ENCODE data around the gene NPM1.
"Not testable (repeated sequence)": the region's sequence is repeated elsewhere in the genome, so short reads cannot be mapped to it uniquely, and the experiment has no call there.

NPM1 gene

GRCh38 chr5:171386006-171386671 lies 1.5 kb upstream of the NPM1 start:
- DNase-seq: no peak

- no peak for DNase-seq
Measured at GRCh38 chr5:171386861-171387344, 746 bp upstream of the NPM1 start.

- DNase-seq: peak; percentile 19
Measured at GRCh38 chr5:171387970-171388815, 544 bp downstream of the NPM1 start.

GRCh38 chr5:171388816-171389168 lies 1.1 kb downstream of the NPM1 start:
- no peak for DNase-seq

GRCh38 chr5:171390883-171391677 lies 3.4 kb downstream of the NPM1 start:
- DNase-seq: no peak

- no peak for DNase-seq
Measured at GRCh38 chr5:171391996-171392577, 4.4 kb downstream of the NPM1 start.

DNA sequence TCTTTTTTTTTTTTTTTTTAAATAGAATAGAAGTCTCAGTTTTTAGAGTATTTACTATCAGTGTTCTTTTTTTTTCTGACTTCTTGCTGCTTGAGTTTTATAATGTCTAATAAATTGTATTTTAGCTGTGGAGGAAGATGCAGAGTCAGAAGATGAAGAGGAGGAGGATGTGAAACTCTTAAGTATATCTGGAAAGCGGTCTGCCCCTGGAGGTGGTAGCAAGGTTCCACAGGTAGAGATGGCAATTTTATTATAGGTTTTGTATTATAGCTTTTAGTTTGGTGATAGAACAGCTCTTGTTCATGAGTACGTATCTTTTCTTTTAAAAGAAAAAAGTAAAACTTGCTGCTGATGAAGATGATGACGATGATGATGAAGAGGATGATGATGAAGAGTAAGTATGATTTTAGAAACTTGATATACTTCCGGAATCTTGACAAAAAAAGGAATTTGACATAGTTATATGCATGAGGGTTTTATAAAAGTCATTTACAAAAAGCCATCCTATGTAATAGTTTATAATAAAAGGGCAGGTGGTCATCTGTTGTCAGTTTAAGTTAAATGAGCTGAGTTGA lies 5.0 kb downstream of the NPM1 start:
- DNase-seq: no peak

DNA sequence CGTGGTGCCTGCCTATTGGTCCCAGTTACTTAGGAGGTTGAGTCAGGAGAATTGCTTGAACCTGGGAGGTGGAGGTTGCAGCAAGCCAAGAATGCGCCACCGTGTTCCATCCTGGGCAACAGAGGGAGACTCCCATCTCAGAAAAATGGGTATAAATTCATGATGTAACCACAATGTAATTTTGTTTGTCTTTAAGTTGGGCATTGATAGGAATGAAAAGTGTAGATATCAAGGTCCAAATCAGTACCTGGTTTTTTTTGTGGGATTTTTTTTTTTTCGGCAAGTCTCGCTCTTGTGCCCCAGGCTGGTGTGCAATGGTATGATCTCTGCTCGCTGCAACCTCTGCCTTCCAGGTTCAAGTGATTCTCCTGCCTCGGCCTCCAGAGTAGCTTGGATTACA lies 7.4 kb downstream of the NPM1 start:
- DNase-seq: no peak

GRCh38 chr5:171396583-171396982 lies 8.9 kb downstream of the NPM1 start:
- not testable (repeated sequence) for DNase-seq

DNA sequence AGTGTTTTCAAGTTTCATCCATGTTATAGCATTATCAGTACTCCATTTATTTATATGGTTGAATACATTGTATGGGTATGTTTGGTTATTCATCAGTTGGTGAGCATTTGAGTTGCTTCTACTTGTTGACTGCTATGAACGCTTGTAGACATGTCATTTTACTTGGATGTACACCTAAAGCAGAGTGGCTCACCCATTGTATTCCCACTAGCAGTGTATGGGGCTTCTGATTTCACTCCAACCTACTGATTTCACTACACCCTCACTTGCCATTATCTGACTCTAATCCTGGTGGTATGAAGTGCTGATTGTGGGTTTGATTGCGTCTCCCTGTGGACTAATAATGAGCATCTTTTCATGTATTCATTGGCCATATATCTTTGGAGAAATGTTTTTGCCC lies 9.5 kb downstream of the NPM1 start:
- no peak for DNase-seq

DNA sequence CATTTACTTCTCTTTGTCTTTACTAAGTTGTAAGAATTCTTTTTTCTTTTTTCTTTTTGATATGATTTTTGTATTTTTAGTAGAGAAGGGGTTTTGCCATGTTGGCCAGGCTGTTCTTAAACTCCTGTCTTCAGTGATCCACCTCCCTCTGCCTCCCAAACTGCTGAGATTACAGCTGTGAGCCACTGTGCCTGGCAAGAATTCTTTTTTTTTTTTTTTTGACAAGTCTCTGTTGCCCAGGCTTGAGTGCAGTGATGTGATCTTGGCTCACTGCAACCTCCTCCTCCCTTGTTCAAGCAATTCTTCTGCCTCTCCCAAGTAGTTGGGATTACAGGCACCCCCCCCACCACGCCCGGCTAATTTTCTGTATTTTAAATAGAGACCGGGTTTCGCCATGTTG lies 9.9 kb downstream of the NPM1 start:
- no peak for DNase-seq

DNA sequence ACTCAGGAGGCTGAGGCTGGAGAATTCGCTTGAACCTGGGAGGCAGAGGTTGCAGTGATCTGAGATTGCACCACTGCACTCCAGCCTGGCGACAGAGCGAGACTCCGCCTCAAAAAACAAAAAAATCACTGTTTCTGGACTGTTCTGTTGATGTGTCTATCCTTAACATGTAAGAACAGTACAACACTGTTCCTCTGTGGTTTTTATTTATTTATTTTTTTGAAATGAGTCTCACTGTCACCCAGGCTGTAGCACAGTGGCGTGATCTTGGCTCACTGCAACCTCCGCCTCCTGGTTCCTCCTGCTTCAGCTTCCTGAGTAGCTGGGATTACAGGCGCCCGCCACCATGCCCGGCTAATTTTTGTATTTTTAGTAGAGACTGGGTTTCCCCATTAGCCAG lies 11.0 kb downstream of the NPM1 start:
- not testable (repeated sequence) for DNase-seq

GRCh38 chr5:171400169-171400568 lies 12.5 kb downstream of the NPM1 start:
- DNase-seq: no peak

- DNase-seq: no peak
Measured at GRCh38 chr5:171401167-171401947, 13.7 kb downstream of the NPM1 start.

- not testable (repeated sequence) for DNase-seq
Measured at GRCh38 chr5:171402751-171403150, 15.1 kb downstream of the NPM1 start.

DNA sequence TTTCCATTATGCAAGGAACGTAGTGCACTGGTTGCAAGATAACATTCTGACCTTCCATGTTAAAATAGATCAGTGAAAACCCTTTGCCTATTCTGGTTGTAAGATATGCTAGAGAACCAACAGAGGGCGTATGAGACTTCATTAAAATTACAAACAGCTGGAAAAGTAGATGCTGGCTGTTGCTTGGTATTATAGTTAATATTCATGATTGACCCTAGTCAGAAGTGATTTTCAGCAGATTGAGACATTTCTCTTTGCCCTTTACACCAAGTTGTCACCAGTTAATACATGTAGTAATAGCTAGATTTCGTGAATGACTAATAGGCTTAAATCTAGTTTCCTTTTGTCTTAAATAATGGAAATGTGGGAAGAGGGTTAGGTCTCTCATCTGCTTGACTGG lies 18.0 kb downstream of the NPM1 start:
- DNase-seq: peak in 1 of 2 experiments; percentile 1

- no peak for DNase-seq
Measured at GRCh38 chr5:171407234-171407633, 19.6 kb downstream of the NPM1 start.

GRCh38 chr5:171409164-171410136 lies 21.8 kb downstream of the NPM1 start:
- DNase-seq: no peak

- no peak for DNase-seq
Measured at GRCh38 chr5:171410181-171410580, 22.5 kb downstream of the NPM1 start.

- DNase-seq: no peak
Measured at GRCh38 chr5:171412186-171412585, 24.5 kb downstream of the NPM1 start.
